COLO668 (cell line): Measurements from ENCODE around the gene FCGBP.
"Not testable (repeated sequence)": the region's sequence is repeated elsewhere in the genome, so short reads cannot be mapped to it uniquely, and the experiment has no call there.

Source experiments
- DNase-seq: peaks from one replicate; lab custom pipeline; 2025; ENCODE audit not compliant: unreplicated experiment; lab: John Stamatoyannopoulos, UW

FCGBP gene

DNA sequence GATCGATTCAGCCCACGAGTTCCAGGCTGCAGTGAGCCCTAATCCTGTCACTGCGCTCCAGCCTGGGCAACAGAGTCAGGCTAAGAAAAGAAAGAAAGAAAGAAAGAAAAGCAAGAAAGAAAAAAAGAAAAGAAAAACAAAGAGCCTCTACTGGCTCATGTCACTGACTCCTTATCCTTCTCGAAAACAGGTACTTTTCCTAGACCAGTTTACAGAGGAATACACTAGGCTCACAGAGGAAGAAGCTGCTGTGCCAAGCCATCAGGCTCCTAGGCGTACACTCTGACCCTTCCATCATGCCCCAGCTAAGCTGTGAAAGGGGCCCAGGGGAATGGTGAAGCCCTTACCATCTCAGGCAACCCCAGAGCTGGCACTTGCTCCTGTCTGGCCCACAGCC, 41.9 kb downstream of the FCGBP start:
- DNase-seq, result not testable (repeated sequence)

GRCh38 chr19:39891660-39892505, 42.6 kb downstream of the FCGBP start:
- DNase-seq, result not testable (repeated sequence)

- DNase-seq, result no peak
Measured at GRCh38 chr19:39890755-39891551, 43.5 kb downstream of the FCGBP start.

DNA sequence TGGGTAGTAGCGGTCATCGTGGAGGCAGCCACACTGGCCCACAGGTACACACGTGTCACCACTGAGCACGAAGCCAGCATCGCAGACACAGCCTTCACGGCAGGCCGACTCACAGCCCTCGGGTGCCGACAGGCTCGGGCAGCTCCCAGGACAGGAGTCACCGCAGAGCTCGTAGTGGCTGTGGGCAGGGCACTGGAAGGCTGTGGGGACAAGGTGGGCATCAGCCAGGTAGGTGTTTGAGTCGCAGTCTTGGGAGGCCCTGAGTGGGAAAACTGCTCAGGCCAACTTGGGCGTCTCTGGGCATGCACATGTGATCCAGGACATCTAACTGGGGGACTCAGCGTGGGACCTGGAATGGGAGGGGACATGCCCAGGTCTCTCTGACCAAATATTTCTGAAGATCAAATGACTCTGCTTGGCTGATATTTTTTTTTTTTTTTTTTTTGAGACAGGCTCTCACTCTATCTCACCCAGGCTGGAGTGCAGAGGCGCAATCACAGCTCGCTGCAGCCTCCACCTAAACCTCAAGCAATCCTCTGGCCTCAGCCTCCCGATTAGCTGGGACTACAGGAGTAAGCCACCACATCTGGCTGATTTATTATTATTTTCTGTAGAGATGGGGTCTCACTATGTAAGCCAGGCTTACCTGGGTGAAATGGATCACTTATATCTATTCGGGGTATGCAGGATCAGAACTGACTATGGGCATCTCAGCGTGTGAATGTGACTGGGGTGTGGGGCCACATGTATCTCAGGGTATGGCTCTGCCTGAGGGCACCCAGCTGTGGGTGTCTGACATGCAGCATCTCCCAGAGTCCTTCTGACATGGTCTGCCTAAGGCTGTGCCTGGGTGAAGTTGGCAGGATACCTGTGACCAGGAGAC, 44.3 kb downstream of the FCGBP start:
- DNase-seq, result not testable (repeated sequence)

- not testable (repeated sequence) for DNase-seq
Measured at GRCh38 chr19:39887456-39887951, 46.9 kb downstream of the FCGBP start.

DNA sequence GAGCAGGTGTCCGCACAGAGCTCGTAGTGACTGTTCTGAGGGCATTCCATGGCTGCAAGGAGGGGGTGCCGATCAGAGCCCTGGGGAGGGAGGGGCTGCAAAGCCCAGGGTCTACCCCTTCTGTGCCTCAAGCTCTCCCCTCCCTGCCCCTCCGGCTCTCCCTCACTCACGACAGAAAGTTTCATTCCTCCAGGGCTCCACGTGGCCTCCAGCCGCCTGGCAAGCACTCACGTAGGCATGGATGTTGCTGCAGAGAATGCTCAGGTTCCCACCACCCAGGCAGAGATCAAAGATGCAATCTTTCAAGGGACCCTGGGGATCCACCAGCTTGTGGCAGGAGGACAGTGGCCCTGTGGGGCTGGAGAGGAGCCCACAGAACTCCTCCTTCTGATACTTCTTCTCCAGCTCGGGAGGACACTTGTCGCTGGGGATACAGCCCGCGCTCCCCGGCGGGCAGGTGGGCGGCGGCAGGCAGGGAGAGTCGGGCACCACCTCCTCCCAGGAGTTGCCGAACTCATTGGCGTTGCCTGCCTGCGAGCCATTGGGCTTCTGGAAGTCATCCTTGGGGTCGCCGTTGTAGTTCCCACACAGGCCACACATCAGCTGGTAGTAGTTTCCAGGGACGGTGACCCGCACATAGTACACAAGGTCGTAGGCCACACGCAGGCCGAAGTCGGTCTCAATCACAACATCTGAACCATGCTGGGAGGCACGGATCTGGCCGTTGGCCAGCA, 48.4 kb downstream of the FCGBP start:
- DNase-seq, result not testable (repeated sequence)

GRCh38 chr19:39884721-39885120, 49.7 kb downstream of the FCGBP start:
- not testable (repeated sequence) for DNase-seq
